Progenitor cell of endocrine pancreas (in vitro differentiated cells): Measurements from ENCODE around the gene THUMPD3. TPM values are rescaled to one million over a fixed set of nuclear protein-coding genes. Genes with fewer than 3 reads are reported as not detected.

Experiments used
- DNase-seq: peaks from one replicate; pipeline ENCODE4 v3.0.0; 2021; ENCODE audit warnings: low spot score; ENCODE audit not compliant: unreplicated experiment
- H3K27ac Mint-ChIP-seq: 2 replicates; pipeline ENCODE4 v1.8.0; 2021; ENCODE audit warnings: mild to moderate bottlenecking, moderate library complexity, mixed read lengths
- H3K27me3 Mint-ChIP-seq: 2 replicates; pipeline ENCODE4 v1.8.0; 2021; ENCODE audit warnings: mixed read lengths
- H3K36me3 Mint-ChIP-seq: 2 replicates; pipeline ENCODE4 v1.8.0; 2022; ENCODE audit warnings: mixed read lengths; ENCODE audit not compliant: insufficient read depth
- H3K4me1 Mint-ChIP-seq: 2 replicates; pipeline ENCODE4 v1.8.0; 2021; ENCODE audit warnings: low read depth, mixed read lengths
- H3K4me3 Mint-ChIP-seq: 2 replicates; pipeline ENCODE4 v1.8.0; 2021; ENCODE audit warnings: low read depth, mild to moderate bottlenecking, moderate library complexity, mixed read lengths
- H3K9me3 Mint-ChIP-seq: 2 replicates; pipeline ENCODE4 v1.8.0; 2021; ENCODE audit warnings: low read depth, mixed read lengths
- CTCF ChIP-seq: fragments of 200-600 bp; sonication (generic); IDR thresholded peaks from one replicate; pipeline ENCODE4 v1.5.0; 2021; ENCODE audit warnings: antibody characterized with exemption, mild to moderate bottlenecking; ENCODE audit not compliant: unreplicated experiment
- total RNA-seq: library from RNA; stranded (reverse); gene quantifications from 2 replicates; pipeline ENCODE4 v1.2.1, GENCODE V29; 2021

The THUMPD3 gene
- total RNA-seq, 1 donor from 2014 or later = 61.3 TPM

- Mint-ChIP-seq H3K4me3 (no peak overlapping the region), H3K4me1 (peaks cover 25% of the 10 kb centered on the region), H3K36me3 (peaks cover 5% of the 10 kb centered on the region), H3K9me3 (no peaks in the 10 kb centered on the region), H3K27ac (no peak overlapping the region), H3K27me3 (no peaks in the 10 kb centered on the region)
- DNase-seq = no peak
- no peak for TF ChIP-seq CTCF
These were observed 15.8 kb upstream of the THUMPD3 start for GRCh38 chr3:9347081-9347480.

DNA sequence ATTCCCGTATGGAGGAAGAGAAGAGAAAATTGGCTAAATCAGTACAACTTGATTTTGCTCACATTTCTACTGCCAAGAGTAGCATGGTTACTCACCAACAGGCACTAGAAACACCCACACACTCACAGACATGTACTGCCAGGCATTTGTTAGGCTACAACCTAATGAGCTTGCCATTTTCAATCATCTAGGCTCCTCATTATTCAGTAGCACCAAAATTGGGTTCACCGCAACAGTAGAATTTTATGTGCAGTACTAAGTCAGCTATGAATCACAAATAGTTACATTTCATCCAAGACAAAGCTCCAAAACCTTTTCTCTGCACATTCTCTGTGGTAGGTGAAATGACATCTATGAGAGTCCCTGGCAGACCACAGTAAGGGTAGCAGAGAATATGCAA, 15.0 kb upstream of the THUMPD3 start:
- no peaks in the 10 kb centered on the region for H3K9me3 Mint-ChIP-seq
- H3K4me1 Mint-ChIP-seq = peaks cover 31% of the 10 kb centered on the region
- H3K27ac Mint-ChIP-seq = peak overlapping the region; percentile 38
- peaks cover 4% of the 10 kb centered on the region for H3K36me3 Mint-ChIP-seq
- H3K4me3 Mint-ChIP-seq = no peak overlapping the region
- no peaks in the 10 kb centered on the region for H3K27me3 Mint-ChIP-seq
- TF ChIP-seq CTCF = no peak
- DNase-seq = no peak

DNA sequence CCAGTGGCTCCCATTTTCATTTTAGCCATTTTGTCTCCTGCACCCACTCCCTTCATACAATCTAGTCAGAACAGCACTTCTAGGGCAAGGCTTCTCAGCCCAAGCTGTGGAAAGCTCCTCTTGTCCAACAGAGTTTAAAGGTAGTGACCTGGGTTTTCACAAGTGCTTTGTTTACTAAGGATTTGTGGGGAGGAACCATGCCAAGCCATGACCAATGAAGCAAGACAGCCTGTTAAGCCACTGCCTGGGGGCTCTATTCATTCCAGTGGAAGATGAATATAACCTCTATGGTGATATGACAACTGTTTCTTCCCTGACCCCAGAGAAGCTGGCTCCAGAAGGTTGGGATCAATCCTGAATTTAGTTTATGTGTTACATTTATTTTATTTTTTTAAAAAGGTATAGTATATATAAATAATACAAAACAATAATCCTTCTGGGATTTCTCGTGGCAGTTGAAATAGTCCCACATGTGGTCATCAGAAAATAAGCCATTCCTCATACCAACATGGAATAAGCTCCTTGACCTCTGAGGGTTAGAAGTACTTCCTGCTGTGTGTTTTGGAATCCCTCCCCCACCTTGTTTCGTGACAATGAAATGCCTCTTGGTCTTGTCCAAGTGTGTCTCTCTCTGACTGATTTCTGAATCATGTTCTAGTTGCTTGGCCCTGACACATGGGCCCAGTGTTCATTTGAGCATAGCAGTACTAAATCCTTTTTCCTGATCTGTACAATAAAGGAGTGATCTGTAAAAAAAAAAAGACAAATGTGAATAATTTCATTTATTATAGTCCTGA, 13.3 kb upstream of the THUMPD3 start:
- Mint-ChIP-seq H3K36me3 (peaks cover 4% of the 10 kb centered on the region), H3K4me3 (no peak overlapping the region), H3K27me3 (no peaks in the 10 kb centered on the region), H3K9me3 (no peaks in the 10 kb centered on the region), H3K27ac (peak overlapping the region; percentile 51), H3K4me1 (peaks cover 41% of the 10 kb centered on the region)
- DNase-seq = no peak
- no peak for TF ChIP-seq CTCF

- H3K27ac Mint-ChIP-seq = peak overlapping the region; percentile 94
- no peaks in the 10 kb centered on the region for H3K9me3 Mint-ChIP-seq
- peak; percentile 14 for DNase-seq
- H3K4me3 Mint-ChIP-seq = peak overlapping the region; percentile 46
- H3K36me3 Mint-ChIP-seq = peaks cover 4% of the 10 kb centered on the region
- no peaks in the 10 kb centered on the region for H3K27me3 Mint-ChIP-seq
- TF ChIP-seq CTCF = no peak
- H3K4me1 Mint-ChIP-seq = peaks cover 54% of the 10 kb centered on the region
These were observed 11.1 kb upstream of the THUMPD3 start for GRCh38 chr3:9351709-9352126.

DNA sequence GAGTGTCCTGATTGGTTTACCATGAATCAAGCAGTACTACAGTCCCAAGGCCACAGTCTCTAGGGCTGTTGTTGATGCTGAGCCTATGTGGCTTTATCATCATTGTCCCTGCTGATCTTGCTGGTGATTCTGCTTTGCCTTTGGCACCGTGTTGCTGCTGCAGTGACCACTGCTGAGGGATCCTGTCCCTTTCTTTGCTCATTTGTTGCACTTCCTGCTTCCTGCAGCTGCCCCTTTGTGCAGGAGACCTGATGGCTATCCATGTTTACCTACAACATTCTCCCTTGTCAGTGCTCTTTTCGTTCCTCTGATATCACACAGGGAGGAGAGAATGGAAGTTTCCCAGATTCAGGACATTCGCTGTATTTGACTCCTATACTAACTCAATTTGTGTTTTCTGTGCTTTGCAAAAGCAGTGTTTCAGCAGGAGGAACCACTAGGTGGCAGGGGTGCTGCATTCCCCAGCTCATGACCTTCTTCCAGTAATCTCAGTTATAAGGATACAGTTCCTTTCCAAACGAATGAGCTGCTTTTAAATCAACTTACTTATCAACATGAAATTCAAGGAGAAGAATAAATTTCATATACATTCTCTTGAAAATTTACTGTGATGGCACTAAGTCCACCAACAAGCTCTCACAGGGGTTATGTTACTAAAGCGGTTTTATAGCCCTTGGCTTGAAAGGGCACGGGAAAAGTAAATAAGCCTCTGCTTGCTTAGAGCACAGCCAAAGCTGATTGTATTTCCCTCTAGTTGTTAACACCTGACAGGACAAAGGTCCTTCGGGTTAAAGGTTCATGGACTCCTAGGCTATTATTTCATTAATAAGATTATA, 9.7 kb upstream of the THUMPD3 start:
- peak overlapping the region; percentile 17 for H3K4me3 Mint-ChIP-seq
- H3K27me3 Mint-ChIP-seq = no peaks in the 10 kb centered on the region
- peaks cover 52% of the 10 kb centered on the region for H3K4me1 Mint-ChIP-seq
- peaks cover 3% of the 10 kb centered on the region for H3K36me3 Mint-ChIP-seq
- peak; percentile 94 for TF ChIP-seq CTCF
- H3K27ac Mint-ChIP-seq = peak overlapping the region; percentile 94
- DNase-seq = peak; percentile 25
- H3K9me3 Mint-ChIP-seq = no peaks in the 10 kb centered on the region
